ENCODE data around the gene RAPGEF2.

RAPGEF2 gene

DNA sequence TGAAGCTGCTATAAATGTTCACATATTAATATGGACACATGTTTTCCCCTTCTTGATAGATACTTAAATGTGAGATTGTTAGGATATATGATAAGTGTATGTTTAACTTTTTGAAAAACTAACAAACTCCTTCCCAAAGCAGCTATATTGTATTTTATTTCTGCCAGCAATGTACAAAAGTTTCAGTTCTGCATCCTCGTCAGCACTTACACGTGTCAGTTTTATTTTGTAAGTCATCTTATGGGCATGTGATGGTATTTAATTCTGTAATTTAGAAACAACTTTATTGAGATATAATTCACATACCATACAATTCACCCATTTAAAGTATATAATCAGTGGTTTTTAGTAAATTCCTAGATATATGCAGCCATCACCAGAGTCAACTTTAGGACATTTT is 31.6 kb downstream of the RAPGEF2 start:
- DNase-seq (ENCODE audit: low read depth in 2 of 2, low spot score in 1 of 2), result no peak

DNA sequence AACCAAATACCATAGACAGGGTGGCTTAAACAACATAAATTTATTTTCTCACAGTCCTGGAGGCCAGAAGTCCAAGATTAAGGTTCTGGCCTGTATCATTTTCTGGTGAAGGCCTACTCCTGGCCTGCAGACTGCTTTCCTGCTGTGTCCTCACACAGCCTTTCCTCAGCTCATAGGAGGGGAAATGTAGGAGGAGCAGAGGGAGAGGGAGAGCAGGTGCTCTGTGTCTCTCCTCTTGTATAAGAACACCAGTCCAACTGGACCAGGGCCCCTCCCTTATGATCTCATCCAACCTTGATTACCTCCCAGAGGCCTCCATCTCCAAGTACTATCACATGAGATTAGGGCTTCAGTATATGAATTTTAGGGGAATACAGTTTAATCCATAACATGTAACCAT is 34.3 kb downstream of the RAPGEF2 start:
- no peak for DNase-seq (ENCODE audit: low read depth in 2 of 2, low spot score in 1 of 2)

DNA sequence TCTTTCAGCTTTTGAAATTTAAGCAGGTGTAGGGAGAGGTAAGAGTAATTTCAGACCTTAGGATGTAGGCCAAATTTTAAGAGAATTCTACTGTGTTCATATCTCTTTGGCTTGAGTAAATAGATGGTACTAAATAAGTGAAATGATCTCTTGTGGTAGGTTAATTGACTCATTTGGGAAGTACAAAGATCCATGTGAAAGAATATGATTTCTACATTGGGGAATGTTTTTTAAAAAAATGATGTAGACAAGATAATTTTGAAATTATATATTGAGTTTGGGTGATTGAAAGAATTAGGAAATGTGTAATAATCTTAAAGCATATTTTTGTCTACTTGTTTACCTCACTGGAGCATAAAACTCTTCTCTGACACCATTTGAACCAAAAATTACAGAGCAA is 35.6 kb downstream of the RAPGEF2 start:
- DNase-seq (ENCODE audit: low read depth in 2 of 2, low spot score in 1 of 2), result no peak

DNA sequence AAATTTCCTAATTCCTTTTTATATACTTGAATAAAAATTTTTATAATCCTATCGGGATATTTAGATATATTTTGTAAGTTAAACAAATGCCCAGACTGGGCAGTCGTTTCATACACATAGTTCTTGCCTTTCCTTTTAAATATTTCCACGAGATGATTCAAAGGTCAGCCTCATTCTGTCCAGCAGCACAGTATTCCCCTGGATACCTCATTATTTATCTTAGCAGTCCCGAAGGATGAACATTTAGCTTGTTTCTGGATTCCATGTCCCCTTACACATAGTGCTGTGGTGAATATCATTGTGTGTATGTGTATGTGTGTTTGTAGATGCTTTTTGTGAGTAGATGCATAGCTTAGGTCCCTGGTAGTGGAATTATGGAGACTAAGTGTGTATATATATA is 38.3 kb downstream of the RAPGEF2 start:
- DNase-seq (ENCODE audit: low read depth in 2 of 2, low spot score in 1 of 2), result no peak

DNA sequence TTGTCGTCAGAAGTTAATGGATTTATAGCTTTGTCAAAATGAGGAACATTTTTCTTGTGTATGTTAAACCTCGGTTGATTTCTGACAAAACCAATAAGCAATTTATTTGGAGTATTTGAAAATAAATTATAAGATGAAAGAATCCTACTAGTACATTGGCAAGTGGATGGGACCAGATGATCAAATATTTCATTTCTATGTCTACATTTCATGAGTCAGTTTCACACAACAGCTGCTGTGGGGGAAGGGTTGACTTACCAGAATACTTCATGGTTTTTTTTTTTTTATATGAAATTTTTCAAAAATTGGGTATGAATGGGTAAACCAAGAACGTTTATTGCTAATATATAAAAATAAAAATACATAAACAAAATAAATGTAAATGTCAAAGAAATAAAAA is 39.4 kb downstream of the RAPGEF2 start:
- no peak for DNase-seq (ENCODE audit: low read depth in 2 of 2, low spot score in 1 of 2)

DNA sequence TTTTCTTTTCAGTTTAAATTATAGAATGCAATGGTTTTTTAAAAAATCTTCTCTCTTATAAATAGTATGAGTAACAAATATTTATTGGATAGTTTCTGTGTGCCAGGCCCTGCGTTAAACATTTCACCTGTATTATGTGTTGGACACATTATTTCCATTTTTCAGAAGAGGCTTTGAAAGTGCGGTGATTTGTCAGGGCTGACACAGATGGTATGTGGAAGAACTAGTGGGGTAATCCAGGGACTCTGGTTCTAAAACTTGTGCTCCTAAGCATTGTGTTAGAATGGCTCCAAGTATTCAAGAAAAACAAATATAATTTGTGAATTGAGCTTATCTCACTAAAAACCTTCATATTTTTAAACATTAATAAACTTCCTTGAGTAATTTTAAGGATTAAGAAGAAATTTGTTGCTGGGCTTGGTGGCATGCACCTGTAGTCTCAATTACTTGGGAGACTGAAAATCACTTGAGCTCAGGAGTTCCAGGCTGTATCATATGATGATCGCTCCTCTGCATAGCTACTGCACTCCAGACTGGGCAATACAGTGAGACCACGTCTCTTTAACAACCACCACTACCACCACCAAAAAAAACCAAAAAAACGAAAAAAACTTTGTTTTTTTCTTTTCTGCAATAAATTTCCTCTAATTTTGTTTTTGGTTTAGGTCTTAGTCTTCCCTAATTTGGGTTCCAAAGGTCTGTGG is 40.0 kb downstream of the RAPGEF2 start:
- DNase-seq (ENCODE audit: low read depth in 2 of 2, low spot score in 1 of 2), result no peak

DNA sequence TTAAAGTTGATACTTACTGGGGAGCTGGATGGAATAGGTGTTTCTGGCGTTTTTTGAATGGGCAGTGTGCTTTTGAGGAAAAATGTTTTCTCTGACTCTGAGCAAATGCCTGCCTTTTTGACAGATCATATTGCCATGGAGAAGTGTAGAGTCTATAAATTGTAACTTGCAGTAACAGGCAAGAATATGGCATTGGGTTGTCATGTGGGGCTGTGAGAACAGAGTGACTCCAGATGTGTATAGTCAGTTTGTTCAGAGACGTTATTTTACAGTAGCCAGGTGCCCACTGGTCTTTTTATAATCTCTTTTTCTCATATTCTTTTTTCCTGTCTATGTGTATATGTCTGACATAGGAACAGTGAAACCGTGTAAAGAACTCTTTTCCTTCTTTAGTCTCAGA is 40.8 kb downstream of the RAPGEF2 start:
- DNase-seq (ENCODE audit: low read depth in 2 of 2, low spot score in 1 of 2), result no peak

DNA sequence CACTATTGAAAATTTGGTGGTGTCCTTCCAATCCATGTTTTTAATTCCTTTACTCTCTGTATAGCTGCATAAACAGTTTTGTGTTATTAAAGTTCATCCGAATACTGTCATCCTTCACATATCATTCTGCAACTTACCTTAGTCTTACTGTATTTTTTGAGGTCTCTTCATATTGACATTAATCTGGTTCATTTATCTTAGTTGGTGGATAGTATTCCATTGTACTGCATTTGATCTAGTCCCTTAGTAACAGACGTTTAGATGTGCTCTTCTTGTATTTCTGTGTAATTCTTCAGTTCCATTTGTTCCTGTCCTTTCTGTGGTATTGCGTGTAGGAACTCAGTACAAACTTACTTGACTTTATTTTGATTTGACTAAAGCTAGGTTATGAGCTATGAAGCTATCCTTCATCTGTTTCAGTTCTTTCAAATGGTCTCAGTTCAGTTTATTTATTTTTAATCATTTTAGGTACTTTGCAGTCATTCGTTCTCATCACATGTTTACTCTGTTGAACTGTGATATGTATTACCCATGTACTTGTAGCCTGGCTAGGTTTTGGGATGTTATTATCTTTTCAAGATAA is 41.3 kb downstream of the RAPGEF2 start:
- no peak for DNase-seq (ENCODE audit: low read depth in 2 of 2, low spot score in 1 of 2)

DNA sequence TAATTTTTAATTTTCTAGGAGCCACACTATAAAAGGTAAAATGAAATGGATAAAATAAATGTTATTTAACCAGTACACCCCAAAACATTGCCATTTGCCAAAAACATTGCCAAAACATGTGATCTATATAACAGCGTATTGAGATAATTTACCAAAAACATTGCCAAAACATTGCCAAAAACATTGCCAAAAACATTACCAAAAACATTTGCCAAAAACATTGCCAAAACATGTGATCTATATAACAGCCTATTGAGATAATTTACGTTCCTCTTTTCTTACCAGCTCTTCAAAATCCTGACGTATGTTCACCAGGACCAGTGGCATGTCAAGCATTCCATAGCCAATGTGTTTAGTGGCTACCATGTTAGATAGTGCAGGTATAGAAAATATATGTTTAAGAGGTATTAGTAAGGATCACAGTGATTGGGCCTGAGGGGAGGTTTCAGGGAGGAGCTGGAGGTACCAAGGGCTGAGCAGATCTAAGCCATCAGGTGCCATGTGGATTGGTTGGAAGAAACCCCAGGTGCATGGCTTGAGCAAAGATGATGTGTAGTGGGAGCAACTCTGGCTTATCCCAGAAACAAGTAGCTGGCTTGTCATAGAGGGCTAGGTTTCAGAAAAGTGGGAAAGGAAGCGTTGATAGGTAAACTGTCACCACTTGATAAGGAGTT is 42.6 kb downstream of the RAPGEF2 start:
- DNase-seq (ENCODE audit: low read depth in 2 of 2, low spot score in 1 of 2), result no peak

DNA sequence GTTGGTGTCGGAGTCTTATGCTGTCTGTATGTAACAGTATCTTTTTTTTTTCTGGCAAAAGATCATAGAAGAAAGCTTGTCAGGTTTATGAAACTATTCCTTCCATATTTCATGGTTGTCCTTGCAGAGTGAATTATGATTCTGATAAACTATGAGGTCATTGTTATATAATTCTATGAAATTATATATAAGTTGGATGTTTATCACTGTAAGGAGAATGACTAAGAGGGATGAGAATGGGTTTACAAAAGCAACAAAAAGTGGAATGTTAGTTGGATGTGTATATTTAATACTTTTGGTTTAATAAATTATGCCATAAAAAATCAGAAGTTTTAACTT is 43.1 kb downstream of the RAPGEF2 start:
- DNase-seq (ENCODE audit: low read depth in 2 of 2, low spot score in 1 of 2), result no peak

DNA sequence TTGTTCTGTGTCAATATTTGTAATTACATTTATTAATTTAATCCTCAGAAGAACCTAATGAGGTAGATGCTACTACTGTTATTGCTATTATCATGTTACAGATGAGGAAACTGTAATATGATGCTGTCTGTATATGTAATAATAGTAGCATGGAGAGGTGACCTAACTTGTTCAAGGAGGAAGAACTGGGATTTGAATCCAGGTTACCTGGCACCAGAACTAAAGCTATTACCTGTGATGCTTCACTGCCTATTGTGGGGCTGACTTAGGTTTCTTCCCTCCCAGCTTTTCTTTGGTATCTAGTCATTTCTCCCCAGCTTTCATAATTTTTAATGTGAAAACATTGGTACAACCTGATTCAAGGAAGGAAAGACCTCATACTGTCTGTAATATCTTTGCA is 43.6 kb downstream of the RAPGEF2 start:
- DNase-seq (ENCODE audit: low read depth in 2 of 2, low spot score in 1 of 2), result no peak

DNA sequence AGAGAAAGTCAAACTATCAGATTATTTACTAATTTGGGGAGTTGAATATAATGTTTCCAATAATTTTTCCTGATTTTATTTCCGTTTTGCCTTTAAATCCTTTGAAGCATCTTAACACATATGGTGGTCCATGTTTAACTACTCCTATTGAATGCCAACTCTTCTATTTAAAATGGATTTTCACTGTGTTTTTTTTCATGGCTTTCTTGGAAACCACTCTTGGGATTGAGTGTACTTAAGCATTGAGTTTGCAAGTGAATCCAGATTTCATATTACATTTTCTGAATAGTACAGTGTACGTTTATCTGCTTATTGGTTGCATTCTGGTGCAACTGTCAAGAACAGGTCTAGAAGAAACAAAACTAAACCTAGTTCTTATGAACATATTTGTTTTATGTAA is 45.6 kb downstream of the RAPGEF2 start:
- DNase-seq (ENCODE audit: low read depth in 2 of 2, low spot score in 1 of 2), result no peak

DNA sequence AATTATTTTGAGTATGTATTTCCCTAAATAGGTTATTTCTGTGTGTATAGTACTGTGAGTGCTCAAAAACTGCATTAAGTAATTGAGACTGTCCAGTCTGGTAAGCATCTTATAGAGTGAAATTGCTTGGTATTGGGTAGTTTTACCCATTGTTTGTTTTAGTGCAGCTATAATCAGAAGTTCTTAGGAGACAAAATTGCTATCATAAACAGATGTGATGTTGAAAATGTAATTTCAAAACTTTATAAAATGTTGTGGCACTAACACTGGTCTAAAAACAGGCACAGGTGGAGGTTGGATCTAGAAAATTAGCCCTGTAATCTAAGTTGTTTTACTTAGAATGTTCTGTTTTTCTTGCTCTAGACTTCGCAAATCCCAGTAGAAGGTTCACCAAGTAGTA is 46.8 kb downstream of the RAPGEF2 start:
- DNase-seq (ENCODE audit: low read depth in 2 of 2, low spot score in 1 of 2), result no peak

DNA sequence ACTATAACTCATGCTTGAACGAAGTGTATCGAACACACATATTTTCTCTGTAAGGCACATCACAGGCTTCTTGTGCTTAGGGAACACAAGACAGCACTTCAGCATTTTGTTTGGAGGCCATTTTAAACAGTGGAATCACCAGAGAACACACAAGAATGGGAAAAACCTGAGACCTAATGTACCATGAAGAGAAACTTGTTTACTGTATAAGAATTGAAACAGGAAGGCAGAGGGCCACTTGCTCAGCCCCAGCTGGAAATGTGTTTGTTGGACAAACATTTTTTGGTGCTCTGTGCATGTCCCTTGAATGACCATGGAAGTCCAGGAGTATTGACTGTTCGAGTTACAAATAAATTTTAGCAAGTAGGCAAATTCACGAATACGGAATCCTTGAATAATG is 47.5 kb downstream of the RAPGEF2 start:
- DNase-seq (ENCODE audit: low read depth in 2 of 2, low spot score in 1 of 2), result no peak

DNA sequence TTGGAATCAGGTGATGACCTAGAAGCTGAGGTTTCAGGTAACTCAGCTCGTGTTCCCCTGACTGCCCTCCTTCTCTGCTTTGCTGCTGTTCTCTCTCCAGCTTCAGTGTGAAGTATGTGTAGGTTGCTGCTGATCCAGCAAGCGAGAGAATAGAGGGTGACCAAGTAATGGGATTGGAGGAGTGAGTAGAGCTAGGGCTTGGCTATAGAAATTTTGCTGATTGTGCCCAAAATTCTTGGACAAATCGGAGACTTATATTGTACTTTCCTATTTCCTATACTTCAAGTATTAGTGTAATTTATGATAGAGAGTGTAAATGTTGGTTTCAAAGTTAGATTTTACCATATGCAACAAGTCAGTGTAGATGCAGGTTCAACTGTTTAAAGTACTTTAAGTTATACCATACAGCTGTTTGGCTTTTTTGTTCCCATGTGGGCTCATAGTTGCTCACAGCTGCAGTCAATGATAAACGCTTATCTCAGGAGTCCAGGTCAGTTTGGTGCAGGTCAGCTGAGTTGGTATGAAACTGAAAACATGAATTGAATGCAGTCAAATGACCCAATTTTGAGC is 48.0 kb downstream of the RAPGEF2 start:
- DNase-seq (ENCODE audit: low read depth in 2 of 2, low spot score in 1 of 2), result no peak

DNA sequence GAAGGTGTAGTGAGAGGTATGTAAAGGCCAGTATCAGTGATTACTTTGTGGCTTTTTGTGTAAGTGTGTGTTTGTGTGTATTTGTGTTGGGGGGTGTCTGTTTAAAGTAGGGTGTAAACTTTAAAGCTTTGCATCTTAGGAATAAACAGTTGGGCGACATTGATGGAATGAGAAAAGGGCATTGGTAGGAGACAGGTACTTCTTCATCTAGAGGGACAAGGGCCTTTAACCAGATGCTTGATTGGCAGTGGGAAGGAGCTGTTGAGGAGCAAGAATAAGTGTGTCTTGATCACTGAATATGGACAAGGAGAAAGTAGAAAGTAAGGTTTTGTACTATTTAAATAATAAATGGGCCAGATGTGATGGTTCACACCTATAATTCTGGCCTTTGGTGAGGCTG is 48.8 kb downstream of the RAPGEF2 start:
- no peak for DNase-seq (ENCODE audit: low read depth in 2 of 2, low spot score in 1 of 2)

DNA sequence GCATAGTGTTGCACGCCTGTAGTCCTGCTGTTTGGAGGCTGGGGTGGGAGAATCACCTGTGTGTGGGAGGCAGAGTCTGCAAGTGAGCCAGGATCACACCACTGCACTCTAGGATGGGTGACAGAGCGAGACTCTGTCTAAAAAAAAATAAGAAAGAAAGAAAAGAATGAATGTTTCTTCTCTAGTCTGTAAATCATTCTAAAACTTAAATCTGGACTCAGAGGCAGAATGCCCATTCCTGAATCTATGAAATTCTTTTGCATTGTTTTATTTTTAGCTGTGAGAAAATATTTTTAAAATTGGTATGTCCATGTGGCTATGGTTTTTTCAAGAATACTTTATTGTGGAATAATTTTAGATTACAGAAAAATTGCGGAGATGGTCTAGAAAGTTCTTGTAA is 49.3 kb downstream of the RAPGEF2 start:
- no peak for DNase-seq (ENCODE audit: low read depth in 2 of 2, low spot score in 1 of 2)

DNA sequence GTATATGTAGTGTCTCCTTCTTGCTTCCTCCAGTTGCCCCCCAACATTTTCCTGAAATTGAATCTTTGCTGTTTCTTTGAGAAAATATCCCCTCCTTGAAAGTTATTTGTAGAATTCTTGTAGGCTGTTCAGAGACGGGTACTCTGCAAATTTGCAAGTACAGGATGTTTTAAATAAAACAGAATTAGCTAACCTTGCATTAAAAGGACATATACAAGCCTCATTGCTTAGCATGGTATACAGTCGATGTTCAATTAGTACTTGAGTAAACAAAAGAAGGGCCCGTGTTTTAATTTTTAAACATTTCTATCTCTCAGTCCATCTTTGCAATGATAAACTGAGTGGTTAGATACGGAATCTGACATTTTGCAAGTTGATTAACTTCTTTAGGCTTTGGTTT is 50.8 kb downstream of the RAPGEF2 start:
- no peak for DNase-seq (ENCODE audit: low read depth in 2 of 2, low spot score in 1 of 2)

DNA sequence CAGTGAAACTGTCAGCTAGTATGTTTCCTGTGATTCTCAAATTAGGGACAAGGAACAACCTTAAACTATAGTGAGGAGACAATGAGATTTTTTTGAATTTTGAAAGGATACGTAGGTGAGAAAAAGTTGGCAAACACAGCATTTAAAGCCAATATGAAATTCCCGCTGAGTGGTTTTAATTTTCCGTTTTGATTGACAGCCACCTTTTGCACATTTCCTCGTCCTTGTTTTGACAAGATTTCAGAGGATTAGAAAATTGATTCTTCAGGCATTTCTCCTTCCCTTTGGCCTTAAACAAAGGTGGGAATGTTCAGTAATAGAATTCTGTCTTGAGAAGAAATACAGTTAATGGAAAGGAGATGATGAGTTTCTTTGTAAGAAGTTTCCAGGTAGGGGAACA is 52.2 kb downstream of the RAPGEF2 start:
- DNase-seq (ENCODE audit: low read depth in 2 of 2, low spot score in 1 of 2), result no peak

DNA sequence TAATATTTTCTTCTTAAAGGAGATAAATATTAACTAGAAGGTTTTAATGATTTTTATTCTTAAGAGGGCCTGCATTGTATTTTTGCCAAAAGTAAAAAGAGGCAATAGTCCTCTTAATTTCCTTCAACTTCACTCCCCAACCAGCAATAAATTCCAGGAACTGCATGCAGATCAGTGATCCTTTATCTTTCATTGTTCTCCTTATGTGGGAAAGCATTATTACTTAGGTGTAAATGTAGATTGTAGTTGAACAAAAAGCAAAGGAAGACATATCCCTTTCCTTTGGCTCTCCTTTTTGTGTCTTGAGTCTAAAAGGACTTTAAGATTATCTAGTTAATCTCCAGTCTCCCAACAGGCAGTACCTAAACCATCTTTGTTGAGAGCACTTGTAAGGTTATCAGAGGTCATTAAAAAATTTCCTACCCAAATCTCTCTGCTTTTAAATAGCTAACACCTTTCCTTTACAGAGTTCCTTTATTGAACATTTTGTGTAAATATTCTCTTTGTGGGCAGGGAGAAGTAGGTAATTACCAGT is 55.3 kb downstream of the RAPGEF2 start:
- no peak for DNase-seq (ENCODE audit: low read depth in 2 of 2, low spot score in 1 of 2)

DNA sequence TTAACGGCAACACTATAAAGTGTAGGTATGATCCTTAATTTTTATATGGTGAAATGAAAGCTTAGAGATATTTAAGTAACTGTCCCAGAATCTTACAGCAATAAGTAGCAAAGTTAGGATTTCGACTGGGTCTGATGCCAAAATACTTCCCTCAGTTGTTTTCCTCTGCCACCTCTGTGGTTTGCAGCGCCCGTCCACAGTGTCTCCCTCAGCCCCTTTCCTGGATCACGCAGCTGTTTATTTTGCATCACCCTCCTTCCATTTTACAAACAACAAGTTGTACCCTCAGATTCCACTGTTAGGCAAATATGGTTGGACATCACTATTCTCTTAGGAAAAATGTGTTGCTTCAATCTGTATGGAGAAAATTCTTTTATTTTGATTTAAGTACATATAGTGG is 56.1 kb downstream of the RAPGEF2 start:
- no peak for DNase-seq (ENCODE audit: low read depth in 2 of 2, low spot score in 1 of 2)

DNA sequence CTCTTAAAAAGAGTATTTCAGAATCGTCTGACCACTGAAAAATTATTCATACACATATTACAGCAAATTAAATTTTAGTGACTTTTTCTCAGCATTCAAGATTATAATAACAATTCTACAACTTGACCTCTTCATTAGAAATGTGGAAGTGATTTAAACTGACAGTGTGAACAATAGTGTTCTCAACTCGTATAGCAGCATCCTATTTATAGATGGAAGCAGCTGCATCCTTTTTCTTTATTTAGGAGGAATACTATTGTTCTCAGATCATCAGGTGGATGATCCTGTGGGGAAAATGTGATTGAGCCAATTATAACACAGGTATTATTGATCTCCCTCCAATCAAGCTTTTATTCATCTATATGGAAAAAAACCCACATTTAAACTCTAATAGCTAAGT is 56.7 kb downstream of the RAPGEF2 start:
- no peak for DNase-seq (ENCODE audit: low read depth in 2 of 2, low spot score in 1 of 2)
